NCI-H510A (cell line): Measurements from ENCODE around the gene PTPN12.

Experiments
- DNase-seq: peaks from one replicate; lab custom pipeline; 2025; lab: John Stamatoyannopoulos, UW

PTPN12 gene

GRCh38 chr7:77662869-77663268 is 125.8 kb downstream of the PTPN12 start:
- DNase-seq: no peak

DNA sequence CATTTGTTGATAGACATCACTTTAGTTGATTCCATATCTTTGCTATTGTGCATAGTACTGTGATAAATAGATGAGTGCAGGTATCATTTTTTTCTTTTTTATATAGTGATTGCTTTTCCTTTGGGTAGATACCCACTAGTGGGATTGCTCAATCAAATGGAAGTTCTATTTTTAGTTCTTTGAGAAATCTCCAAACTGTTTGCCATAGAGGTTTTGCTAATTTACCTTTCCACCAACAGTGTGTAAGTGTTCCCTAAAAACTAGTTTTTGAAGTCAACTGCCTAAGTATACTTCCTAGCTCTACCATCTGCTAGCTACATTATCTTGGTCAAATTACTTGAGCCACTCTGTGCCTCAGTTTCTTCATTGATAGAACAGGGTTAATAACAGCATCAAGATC is 127.6 kb downstream of the PTPN12 start:
- DNase-seq: no peak

DNA sequence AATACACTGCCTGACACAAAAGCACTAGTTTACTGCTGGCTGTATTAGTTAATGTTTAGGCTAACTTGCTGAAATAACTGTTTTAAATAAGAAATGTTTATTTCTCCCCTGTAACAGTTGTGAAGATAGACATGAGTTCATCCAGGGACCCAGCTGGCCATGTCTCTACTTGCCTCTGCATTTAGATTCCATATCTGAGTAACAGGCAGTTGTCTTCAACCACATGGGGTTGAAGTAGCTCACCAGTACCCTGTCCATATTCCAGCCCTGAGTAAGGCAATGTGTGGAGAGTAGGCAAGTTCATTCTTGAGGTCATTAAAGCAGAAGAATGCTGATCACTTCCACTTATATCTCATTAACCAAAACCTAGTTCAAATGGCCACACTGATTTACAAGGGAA is 128.1 kb downstream of the PTPN12 start:
- no peak for DNase-seq

DNA sequence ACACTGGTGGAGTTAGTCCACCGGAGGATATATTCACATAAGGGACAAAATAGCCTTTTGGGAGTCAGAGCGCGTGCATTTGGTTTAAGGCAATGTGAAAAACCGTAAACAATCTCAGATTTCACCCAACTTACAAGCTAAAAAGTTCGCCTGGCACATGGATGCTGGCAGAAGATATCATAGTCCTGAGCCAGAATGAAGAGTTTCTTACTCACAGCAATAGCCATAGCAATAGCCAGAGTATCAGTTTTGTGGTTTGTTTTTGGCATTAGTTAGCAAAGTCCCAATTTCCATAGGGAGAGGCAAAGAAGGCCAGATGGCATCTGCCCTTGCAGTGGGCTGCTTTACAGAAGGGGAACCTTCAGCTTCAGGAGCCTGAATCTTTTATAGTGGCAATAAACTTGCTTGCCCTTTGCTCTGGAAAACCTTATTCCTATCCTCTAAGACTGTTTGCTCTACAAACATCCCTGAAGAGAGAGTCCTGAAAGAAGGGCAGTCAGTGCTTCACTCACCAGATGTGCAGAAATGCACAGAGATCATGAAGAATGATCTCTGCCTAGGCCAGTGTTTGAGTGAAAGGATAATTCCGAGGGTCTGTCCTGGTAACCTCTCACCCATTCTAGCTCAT is 130.5 kb downstream of the PTPN12 start:
- no peak for DNase-seq

- DNase-seq: no peak
Measured at GRCh38 chr7:77674878-77675277, 137.8 kb downstream of the PTPN12 start.

DNA sequence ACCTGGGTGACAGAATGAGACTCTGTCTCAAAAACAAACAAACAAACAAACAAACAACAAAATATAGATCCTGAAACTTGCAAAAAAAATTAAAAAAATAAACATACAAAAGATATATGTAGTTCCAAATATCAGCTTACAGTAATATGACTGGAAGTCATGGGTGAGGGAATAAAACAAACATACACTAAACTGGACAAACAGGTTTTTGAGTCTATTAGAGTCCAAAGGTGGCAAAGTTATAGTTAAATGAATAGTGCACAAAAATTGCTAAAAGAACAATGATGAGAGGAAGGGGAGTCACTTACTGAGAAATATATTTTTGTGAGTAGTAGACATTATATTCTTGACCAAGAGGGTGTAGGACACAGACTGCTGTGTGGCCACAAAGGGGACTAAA is 142.5 kb downstream of the PTPN12 start:
- DNase-seq: no peak

DNA sequence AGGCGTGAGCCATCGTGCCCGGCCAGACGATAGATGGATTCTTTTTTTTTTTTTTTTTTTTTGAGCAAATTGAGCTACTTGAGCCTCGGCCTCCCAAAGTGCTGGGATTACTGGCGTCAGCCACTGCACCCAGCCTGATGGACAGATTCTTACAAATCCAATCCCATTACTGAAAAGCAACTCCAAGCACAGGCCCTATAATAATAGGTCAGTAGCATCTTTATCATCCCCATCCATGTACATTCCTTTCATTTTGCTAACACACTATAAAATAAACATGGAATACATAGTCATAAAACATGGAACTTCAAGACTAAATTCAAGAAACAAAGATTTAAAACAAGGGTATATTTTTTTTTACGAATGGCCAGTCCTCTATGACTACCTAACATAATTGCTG is 143.2 kb downstream of the PTPN12 start:
- no peak for DNase-seq

DNA sequence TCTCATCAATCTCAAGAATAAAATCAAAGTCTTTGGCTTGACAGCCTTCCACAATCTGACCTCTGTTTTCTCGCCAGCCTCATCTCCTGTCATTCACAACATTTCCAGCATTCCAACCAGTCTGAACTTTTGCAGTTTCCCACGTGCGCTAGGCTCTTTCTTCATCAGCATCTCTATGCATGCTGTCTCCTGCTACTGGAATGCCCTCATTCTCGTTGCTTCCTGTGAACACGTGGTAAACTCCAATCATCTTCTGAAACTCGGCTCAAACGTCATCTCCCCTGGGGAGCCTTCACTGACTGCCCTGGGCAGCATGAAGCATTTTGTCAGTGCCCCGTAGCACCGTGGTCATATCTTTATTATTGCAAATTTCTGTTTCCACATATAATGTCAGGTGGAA is 146.9 kb downstream of the PTPN12 start:
- no peak for DNase-seq

- DNase-seq: no peak
Measured at GRCh38 chr7:77685233-77685632, 148.1 kb downstream of the PTPN12 start.

- no peak for DNase-seq
Measured at GRCh38 chr7:77687100-77687746, 150.1 kb downstream of the PTPN12 start.

- DNase-seq: no peak
Measured at GRCh38 chr7:77687747-77688144, 150.7 kb downstream of the PTPN12 start.
